ENCODE results near the gene TIMMDC1. TPM values are rescaled to one million over a fixed set of nuclear protein-coding genes. Genes with fewer than 3 reads are reported as not detected.

TIMMDC1 gene
- total RNA-seq, 3 donors from 2014 or later (not counting 1 experiment from before 2014, with no cell fraction given) = 31.9 to 50.1 (median 34.1) TPM

DNA sequence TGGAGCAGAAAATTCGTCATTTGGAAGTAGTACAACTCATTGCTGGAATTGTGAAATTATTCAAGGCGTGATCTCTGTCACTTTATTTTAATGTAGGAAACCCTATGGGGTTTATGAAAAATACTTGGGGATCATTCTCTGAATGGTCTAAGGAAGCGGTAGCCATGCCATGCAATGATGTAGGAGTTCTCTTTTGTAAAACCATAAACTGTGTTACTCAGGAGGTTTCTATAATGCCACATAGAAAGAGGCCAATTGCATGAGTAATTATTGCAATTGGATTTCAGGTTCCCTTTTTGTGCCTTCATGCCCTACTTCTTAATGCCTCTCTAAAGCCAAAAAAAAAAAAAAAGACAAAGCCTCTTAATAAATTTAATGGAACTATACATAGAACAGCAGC is 5.5 kb upstream of the TIMMDC1 start:
- Mint-ChIP-seq H3K9me3 (no peaks in the 10 kb centered on the region), H3K4me3 (no peak overlapping the region), H3K27ac (no peak overlapping the region), H3K36me3 (no peaks in the 10 kb centered on the region), H3K4me1 (peaks cover 7% of the 10 kb centered on the region in 2 donors), H3K27me3 (ENCODE audit: low read depth in 2 of 2) (no peaks in the 10 kb centered on the region)
- no peak overlapping the region for H3K27ac ChIP-seq (ENCODE audit: low read length)
- peaks cover 2% of the 10 kb centered on the region for H3K4me1 ChIP-seq (ENCODE audit: control insufficient read depth, insufficient read depth, low read length)
- no peaks in the 10 kb centered on the region for H3K27me3 ChIP-seq (ENCODE audit: control insufficient read depth, insufficient read depth, low read length)
- ATAC-seq = no peak
- 93% methylated on average over 3 of the region's 3 CpGs for WGBS (ENCODE audit: insufficient coverage)
- TF ChIP-seq, protein P1, sequence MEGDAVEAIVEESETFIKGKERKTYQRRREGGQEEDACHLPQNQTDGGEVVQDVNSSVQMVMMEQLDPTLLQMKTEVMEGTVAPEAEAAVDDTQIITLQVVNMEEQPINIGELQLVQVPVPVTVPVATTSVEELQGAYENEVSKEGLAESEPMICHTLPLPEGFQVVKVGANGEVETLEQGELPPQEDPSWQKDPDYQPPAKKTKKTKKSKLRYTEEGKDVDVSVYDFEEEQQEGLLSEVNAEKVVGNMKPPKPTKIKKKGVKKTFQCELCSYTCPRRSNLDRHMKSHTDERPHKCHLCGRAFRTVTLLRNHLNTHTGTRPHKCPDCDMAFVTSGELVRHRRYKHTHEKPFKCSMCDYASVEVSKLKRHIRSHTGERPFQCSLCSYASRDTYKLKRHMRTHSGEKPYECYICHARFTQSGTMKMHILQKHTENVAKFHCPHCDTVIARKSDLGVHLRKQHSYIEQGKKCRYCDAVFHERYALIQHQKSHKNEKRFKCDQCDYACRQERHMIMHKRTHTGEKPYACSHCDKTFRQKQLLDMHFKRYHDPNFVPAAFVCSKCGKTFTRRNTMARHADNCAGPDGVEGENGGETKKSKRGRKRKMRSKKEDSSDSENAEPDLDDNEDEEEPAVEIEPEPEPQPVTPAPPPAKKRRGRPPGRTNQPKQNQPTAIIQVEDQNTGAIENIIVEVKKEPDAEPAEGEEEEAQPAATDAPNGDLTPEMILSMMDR (IDR thresholded peaks at IDR 0.05) = no peak
- H3K36me3 ChIP-seq (ENCODE audit: control insufficient read depth, insufficient read depth, low read length) = peaks cover 19% of the 10 kb centered on the region
- no peak for DNase-seq
- H3K4me3 ChIP-seq (ENCODE audit: low read length) = no peak overlapping the region
- no peaks in the 10 kb centered on the region for H3K9me3 ChIP-seq (ENCODE audit: control insufficient read depth, insufficient read depth, low read length)
- intact Hi-C loops (cut with micrococcal nuclease) = no loop called here

DNA sequence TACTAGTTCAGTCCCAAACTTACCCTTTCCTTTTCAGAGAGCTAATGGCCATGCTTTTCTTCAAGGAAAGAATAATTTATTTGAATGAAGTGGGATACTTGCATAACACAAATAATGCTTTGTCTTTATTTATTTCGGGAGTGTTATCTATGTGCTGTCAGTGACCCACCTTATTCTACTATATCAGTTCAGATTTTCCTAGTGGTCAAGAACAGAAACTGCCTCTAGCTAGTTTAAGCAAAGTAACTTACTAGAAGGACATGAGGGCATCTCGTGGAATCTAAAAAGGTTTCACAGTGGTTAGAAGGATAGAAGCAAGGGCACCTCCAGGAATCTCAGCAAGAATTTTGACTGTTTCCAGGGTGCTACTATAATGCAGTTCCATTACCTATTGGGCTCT is 3.8 kb upstream of the TIMMDC1 start:
- no peak overlapping the region for H3K4me3 ChIP-seq (ENCODE audit: low read length)
- H3K27ac Mint-ChIP-seq = peak overlapping the region in 1 of 2 donors; percentile 27
- H3K4me3 Mint-ChIP-seq = no peak overlapping the region
- H3K4me1 ChIP-seq (ENCODE audit: control insufficient read depth, insufficient read depth, low read length) = peaks cover 14% of the 10 kb centered on the region
- H3K9me3 Mint-ChIP-seq = no peaks in the 10 kb centered on the region
- no peaks in the 10 kb centered on the region for H3K27me3 ChIP-seq (ENCODE audit: control insufficient read depth, insufficient read depth, low read length)
- peaks cover 8% of the 10 kb centered on the region for H3K36me3 ChIP-seq (ENCODE audit: control insufficient read depth, insufficient read depth, low read length)
- H3K27ac ChIP-seq (ENCODE audit: low read length) = no peak overlapping the region
- DNase-seq (no peak), ATAC-seq (no peak)
- TF ChIP-seq, protein P1 (IDR thresholded peaks at IDR 0.05) = no peak
- H3K27me3 Mint-ChIP-seq (ENCODE audit: low read depth in 2 of 2) = no peaks in the 10 kb centered on the region
- no peaks in the 10 kb centered on the region for H3K36me3 Mint-ChIP-seq
- peaks cover 16 to 18% of the 10 kb centered on the region in 2 donors for H3K4me1 Mint-ChIP-seq
- H3K9me3 ChIP-seq (ENCODE audit: control insufficient read depth, insufficient read depth, low read length) = no peaks in the 10 kb centered on the region
- intact Hi-C loops (cut with micrococcal nuclease) = no loop called here
- 94% methylated on average over 1 of the region's 2 CpGs for WGBS (ENCODE audit: insufficient coverage)

GRCh38 chr3:119497820-119498185 is 544 bp upstream of the TIMMDC1 start:
- 2% methylated on average over 6 of the region's 8 CpGs for WGBS (ENCODE audit: insufficient coverage)
- no peaks in the 10 kb centered on the region for H3K27me3 ChIP-seq (ENCODE audit: control insufficient read depth, insufficient read depth, low read length)
- TF ChIP-seq, protein P1 (IDR thresholded peaks at IDR 0.05) = no peak
- H3K4me3 Mint-ChIP-seq = peak overlapping the region; percentile 100
- no peak for ATAC-seq
- H3K36me3 Mint-ChIP-seq = no peaks in the 10 kb centered on the region
- H3K27ac ChIP-seq (ENCODE audit: low read length) = peak overlapping the region; percentile 93
- H3K9me3 Mint-ChIP-seq = no peaks in the 10 kb centered on the region
- intact Hi-C loops (cut with micrococcal nuclease) = loop anchor here (1.0 to 5.0 kb wide), 4 partner anchors 29 to 179 kb away; partner anchors contain the start of genes COX17 and TMEM39A
- H3K27ac Mint-ChIP-seq = peak overlapping the region; percentile 98 to 99
- peak overlapping the region; percentile 87 for H3K4me3 ChIP-seq (ENCODE audit: low read length)
- H3K4me1 Mint-ChIP-seq = peaks cover 30 to 31% of the 10 kb centered on the region in 2 donors
- H3K27me3 Mint-ChIP-seq (ENCODE audit: low read depth in 2 of 2) = no peaks in the 10 kb centered on the region
- H3K36me3 ChIP-seq (ENCODE audit: control insufficient read depth, insufficient read depth, low read length) = peaks cover under 1% of the 10 kb centered on the region
- DNase-seq = peak in 1 of 2 donors; percentile 34
- no peaks in the 10 kb centered on the region for H3K9me3 ChIP-seq (ENCODE audit: control insufficient read depth, insufficient read depth, low read length)
- peaks cover 18% of the 10 kb centered on the region for H3K4me1 ChIP-seq (ENCODE audit: control insufficient read depth, insufficient read depth, low read length)

GRCh38 chr3:119500265-119500664 is 1.9 kb downstream of the TIMMDC1 start:
- no peaks in the 10 kb centered on the region for H3K27me3 Mint-ChIP-seq (ENCODE audit: low read depth in 2 of 2)
- H3K27ac Mint-ChIP-seq = peak overlapping the region; percentile 16 to 44
- H3K4me1 Mint-ChIP-seq = peaks cover 31 to 36% of the 10 kb centered on the region in 2 donors
- H3K36me3 Mint-ChIP-seq = no peaks in the 10 kb centered on the region
- H3K9me3 Mint-ChIP-seq = no peaks in the 10 kb centered on the region
- Histone ChIP-seq H3K27ac (ENCODE audit: low read length) (no peak overlapping the region), H3K4me1 (ENCODE audit: control insufficient read depth, insufficient read depth, low read length) (peaks cover 18% of the 10 kb centered on the region), H3K4me3 (ENCODE audit: low read length) (no peak overlapping the region), H3K27me3 (ENCODE audit: control insufficient read depth, insufficient read depth, low read length) (no peaks in the 10 kb centered on the region), H3K36me3 (ENCODE audit: control insufficient read depth, insufficient read depth, low read length) (peaks cover 16% of the 10 kb centered on the region), H3K9me3 (ENCODE audit: control insufficient read depth, insufficient read depth, low read length) (no peaks in the 10 kb centered on the region)
- intact Hi-C loops (cut with micrococcal nuclease) = no loop called here
- peak overlapping the region; percentile 62 for H3K4me3 Mint-ChIP-seq
- DNase-seq (no peak), ATAC-seq (no peak)
- 100% methylated on average over 2 of the region's 4 CpGs for WGBS (ENCODE audit: insufficient coverage)
- TF ChIP-seq, protein P1 (IDR thresholded peaks at IDR 0.05) = no peak
